Cardiac septum (tissue), 1 donor: ENCODE results near the gene REC8. TPM values are rescaled to one million over a fixed set of nuclear protein-coding genes. Genes with fewer than 3 reads are reported as not detected.

ENCODE experiments used
- DNase-seq: peaks from one replicate; pipeline ENCODE4 v3.0.0-alpha.2; 2020; ENCODE audit warnings: low spot score
- intact Hi-C: fragments of 100-400 bp; cut with DNase I; formaldehyde crosslinking; loops from one replicate; pipeline ENCODE4 v1.14.0; 2022
- long read RNA-seq: library from polyadenylated mRNA; unstranded; transcript quantifications from one replicate; pipeline ENCODE4 v2.0.0, GENCODE V29; 2021
- total RNA-seq: library from RNA; stranded (reverse); fragmentation: NEBNext Ultra II Directional; extraction: Animal tissue kit (Norgen Biotek cat#: 25700); gene quantifications from one replicate; pipeline ENCODE4 v1.2.1, GENCODE V29; 2021
- donor health status: DM: no; HTN: no; CAD: no.

The REC8 gene
- total RNA-seq = 5.7 TPM
- long read RNA-seq, partial matches to known transcripts = 0 of 4 reads
- long read RNA-seq, other reads (novel, unspliced or antisense) = 1 of 4 reads

- no peak for DNase-seq
- intact Hi-C loops = no loop called here
Measured at GRCh38 chr14:24171422-24172260, at the start of gene REC8. Gene REC8, plus strand, starts transcription at chr14:24172080. Its CDS starts 473 bp downstream, at chr14:24172553.

GRCh38 chr14:24122416-24122815 lies 49.5 kb upstream of the REC8 start:
- intact Hi-C loops = no loop called here
- DNase-seq = no peak

- intact Hi-C loops = no loop called here
- DNase-seq = peak; percentile 50
Measured at GRCh38 chr14:24122898-24123297, 49.0 kb upstream of the REC8 start.

GRCh38 chr14:24123424-24124417 lies 48.2 kb upstream of the REC8 start:
- DNase-seq = peak; percentile 51
- intact Hi-C loops = no loop called here

GRCh38 chr14:24126939-24127338 lies 44.9 kb upstream of the REC8 start:
- intact Hi-C loops = no loop called here
- no peak for DNase-seq

GRCh38 chr14:24127673-24128072 lies 44.2 kb upstream of the REC8 start:
- intact Hi-C loops = no loop called here
- peak; percentile 66 for DNase-seq

GRCh38 chr14:24129410-24129998 lies 42.4 kb upstream of the REC8 start:
- intact Hi-C loops = no loop called here
- DNase-seq = no peak

- intact Hi-C loops = no loop called here
- DNase-seq = no peak
Measured at GRCh38 chr14:24130380-24130716, 41.5 kb upstream of the REC8 start, which contains the start of gene FITM1. Gene FITM1, plus strand, starts transcription at chr14:24130659. Its CDS starts 905 bp downstream, at chr14:24131564.

GRCh38 chr14:24130717-24131548 lies 40.9 kb upstream of the REC8 start:
- peak; percentile 84 for DNase-seq
- intact Hi-C loops = no loop called here

GRCh38 chr14:24131549-24131966 lies 40.3 kb upstream of the REC8 start:
- intact Hi-C loops = no loop called here
- no peak for DNase-seq

- no peak for DNase-seq
- intact Hi-C loops = no loop called here
Measured at GRCh38 chr14:24132061-24132685, 39.7 kb upstream of the REC8 start.

- no peak for DNase-seq
- intact Hi-C loops = no loop called here
Measured at GRCh38 chr14:24132976-24133375, 38.9 kb upstream of the REC8 start.

GRCh38 chr14:24133735-24134134 lies 38.1 kb upstream of the REC8 start:
- intact Hi-C loops = no loop called here
- no peak for DNase-seq

GRCh38 chr14:24135584-24135833 lies 36.4 kb upstream of the REC8 start:
- DNase-seq = no peak
- intact Hi-C loops = no loop called here

GRCh38 chr14:24135834-24136683 lies 35.8 kb upstream of the REC8 start, which contains the start of gene PSME1:
Gene PSME1, plus strand, starts transcription at chr14:24136194. Its CDS starts 69 bp downstream, at chr14:24136263.
- intact Hi-C loops = loop anchor here (2.0 kb wide), 1 partner anchor 25 kb away; the partner anchor contains the start of gene IRF9
- DNase-seq = peak; percentile 98

GRCh38 chr14:24136684-24137528 lies 35.0 kb upstream of the REC8 start:
- intact Hi-C loops = loop anchor here (2.0 kb wide), 1 partner anchor 24 kb away; the partner anchor contains the start of gene IRF9
- no peak for DNase-seq
